Endothelial cell of umbilical vein (primary cell): Measurements from ENCODE around the gene CERS2.

Experiments
- EZH2 ChIP-seq: IDR thresholded peaks from 2 replicates; pipeline ENCODE4 v1.6.1; 2012; ENCODE audit warnings: borderline replicate concordance, low read depth, mild to moderate bottlenecking, moderate library complexity, low read length, inconsistent platforms; ENCODE audit not compliant: severe bottlenecking
- FOS ChIP-seq: IDR thresholded peaks from 2 replicates; pipeline ENCODE4 v1.6.1; 2011; ENCODE audit warnings: mild to moderate bottlenecking, low read length, moderate library complexity, borderline replicate concordance; ENCODE audit not compliant: insufficient read depth
- GATA2 ChIP-seq: IDR thresholded peaks from 2 replicates; pipeline ENCODE4 v1.7.0; 2011; ENCODE audit warnings: low read depth, mild to moderate bottlenecking, moderate library complexity, mixed read lengths, low read length; ENCODE audit not compliant: insufficient read length, insufficient read depth
- JUN ChIP-seq: IDR thresholded peaks from 2 replicates; pipeline ENCODE4 v1.6.1; 2011; ENCODE audit warnings: borderline replicate concordance, low read depth; ENCODE audit not compliant: insufficient read length, insufficient read depth
- MYC ChIP-seq: IDR thresholded peaks from one replicate; pipeline ENCODE4 v1.6.1; 2011; ENCODE audit warnings: mild to moderate bottlenecking, low read depth, low read length
- POLR2A ChIP-seq: IDR thresholded peaks from 2 replicates; pipeline ENCODE4 v1.6.1; 2012; ENCODE audit warnings: low read depth, mild to moderate bottlenecking, control low read depth, low read length
- POLR2AphosphoS5 ChIP-seq: IDR thresholded peaks from 2 replicates; pipeline ENCODE4 v1.6.1; 2012; ENCODE audit warnings: low read depth, mild to moderate bottlenecking, control low read depth, low read length, moderate library complexity; ENCODE audit not compliant: insufficient read depth
- TF ChIP-seq, protein P1 (sequence below): IDR thresholded peaks from 2 replicates; pipeline ENCODE4 v1.6.1; 2011; ENCODE audit not compliant: insufficient read depth, insufficient read length
- TF ChIP-seq, protein P2 (sequence below), 2 donors: IDR thresholded peaks; 1 replicate in 1 of 2; 2 replicates in 1 of 2; pipeline ENCODE4 v1.5.1; 2011; ENCODE audit warnings: low read length in 2 of 2, mild to moderate bottlenecking in 2 of 2, moderate library complexity in 2 of 2, control low read depth in 1 of 2, inconsistent platforms in 1 of 2, low read depth in 1 of 2; ENCODE audit not compliant: insufficient read depth in 1 of 2; ENCODE audit errors: extremely low read depth in 1 of 2

DNA sequence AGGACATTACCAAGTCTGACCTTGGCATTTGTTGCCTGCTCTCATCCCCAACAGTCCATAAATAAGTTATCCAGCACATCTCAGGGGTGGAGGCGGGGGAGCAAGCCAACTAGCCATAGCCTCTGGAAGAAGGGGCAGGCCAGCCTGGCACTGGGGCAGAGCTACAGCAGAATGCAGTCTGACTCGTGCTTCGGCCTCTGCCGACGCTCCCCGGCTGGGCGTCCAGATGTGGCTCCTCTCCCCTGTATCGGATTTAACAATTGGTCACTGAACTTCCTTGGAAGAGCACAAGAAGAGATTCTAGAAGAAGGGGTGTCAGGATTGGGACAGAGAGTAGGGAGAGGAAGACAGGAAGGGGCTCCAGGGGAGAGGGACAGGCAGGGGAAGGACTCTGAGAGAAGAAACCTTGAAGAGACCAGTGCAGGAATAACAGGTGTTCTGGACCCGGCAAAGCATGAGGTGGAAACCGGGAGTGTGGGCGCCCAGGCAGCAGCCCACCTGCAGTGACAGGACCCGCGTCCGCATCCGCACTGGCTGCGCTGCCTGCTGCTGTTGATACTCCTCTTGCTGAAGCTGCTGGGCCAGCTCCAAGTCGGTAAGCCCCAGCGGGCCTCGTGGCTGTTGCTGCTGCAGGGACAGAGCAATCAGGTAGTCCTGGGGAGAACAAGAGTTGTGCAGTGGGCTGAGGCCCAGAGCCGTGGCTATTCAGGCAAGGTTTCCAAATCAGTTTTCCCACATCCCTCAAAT lies 22.7 kb upstream of the CERS2 start:
- TF ChIP-seq, protein P1, sequence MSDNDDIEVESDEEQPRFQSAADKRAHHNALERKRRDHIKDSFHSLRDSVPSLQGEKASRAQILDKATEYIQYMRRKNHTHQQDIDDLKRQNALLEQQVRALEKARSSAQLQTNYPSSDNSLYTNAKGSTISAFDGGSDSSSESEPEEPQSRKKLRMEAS: no peak
- TF ChIP-seq, protein P2, sequence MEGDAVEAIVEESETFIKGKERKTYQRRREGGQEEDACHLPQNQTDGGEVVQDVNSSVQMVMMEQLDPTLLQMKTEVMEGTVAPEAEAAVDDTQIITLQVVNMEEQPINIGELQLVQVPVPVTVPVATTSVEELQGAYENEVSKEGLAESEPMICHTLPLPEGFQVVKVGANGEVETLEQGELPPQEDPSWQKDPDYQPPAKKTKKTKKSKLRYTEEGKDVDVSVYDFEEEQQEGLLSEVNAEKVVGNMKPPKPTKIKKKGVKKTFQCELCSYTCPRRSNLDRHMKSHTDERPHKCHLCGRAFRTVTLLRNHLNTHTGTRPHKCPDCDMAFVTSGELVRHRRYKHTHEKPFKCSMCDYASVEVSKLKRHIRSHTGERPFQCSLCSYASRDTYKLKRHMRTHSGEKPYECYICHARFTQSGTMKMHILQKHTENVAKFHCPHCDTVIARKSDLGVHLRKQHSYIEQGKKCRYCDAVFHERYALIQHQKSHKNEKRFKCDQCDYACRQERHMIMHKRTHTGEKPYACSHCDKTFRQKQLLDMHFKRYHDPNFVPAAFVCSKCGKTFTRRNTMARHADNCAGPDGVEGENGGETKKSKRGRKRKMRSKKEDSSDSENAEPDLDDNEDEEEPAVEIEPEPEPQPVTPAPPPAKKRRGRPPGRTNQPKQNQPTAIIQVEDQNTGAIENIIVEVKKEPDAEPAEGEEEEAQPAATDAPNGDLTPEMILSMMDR (IDR thresholded peaks at IDR 0.05; ENCODE audit: extremely low read depth in 1 of 2, insufficient read depth in 1 of 2, low read depth in 1 of 2, low read length in 2 of 2): no peak
- TF ChIP-seq JUN (no peak), POLR2A (no peak), MYC (no peak), EZH2 (no peak), POLR2AphosphoS5 (no peak), GATA2 (no peak), FOS (no peak)
